ENCODE measurements around the gene SRPK2.

DNA sequence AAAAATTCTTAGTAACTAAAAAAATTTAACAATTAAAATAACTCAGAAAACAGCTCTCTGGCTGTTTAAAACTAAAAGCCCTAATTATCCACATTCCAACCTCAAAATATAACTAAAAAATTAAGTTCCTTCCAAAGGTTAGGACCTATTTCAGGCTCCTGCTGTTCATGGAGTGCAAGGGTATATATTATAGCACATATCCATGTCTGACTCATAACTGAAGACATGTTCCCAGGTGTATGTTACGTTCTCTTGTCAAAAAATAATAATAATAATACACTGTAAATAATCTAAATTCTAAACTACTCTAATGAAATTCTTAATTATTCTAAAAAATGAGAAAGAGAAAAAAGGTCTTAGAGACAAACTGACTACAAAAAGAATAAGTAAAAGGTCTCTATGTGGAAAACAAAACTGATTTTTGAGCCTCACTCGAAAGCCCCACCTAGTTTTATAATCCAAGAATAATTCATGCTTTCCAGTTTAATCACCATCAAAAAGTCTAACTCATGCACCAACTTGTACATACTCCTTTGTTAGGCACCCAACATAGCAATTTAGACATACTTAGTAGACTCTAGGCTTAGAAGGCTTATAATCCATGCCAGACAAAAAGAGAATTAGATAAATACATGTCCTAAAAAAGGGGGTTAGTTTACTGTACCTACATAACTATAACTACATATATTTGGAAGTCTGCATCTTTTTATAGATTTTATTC lies 203.3 kb downstream of the SRPK2 start:
- TF ChIP-seq, protein P1, sequence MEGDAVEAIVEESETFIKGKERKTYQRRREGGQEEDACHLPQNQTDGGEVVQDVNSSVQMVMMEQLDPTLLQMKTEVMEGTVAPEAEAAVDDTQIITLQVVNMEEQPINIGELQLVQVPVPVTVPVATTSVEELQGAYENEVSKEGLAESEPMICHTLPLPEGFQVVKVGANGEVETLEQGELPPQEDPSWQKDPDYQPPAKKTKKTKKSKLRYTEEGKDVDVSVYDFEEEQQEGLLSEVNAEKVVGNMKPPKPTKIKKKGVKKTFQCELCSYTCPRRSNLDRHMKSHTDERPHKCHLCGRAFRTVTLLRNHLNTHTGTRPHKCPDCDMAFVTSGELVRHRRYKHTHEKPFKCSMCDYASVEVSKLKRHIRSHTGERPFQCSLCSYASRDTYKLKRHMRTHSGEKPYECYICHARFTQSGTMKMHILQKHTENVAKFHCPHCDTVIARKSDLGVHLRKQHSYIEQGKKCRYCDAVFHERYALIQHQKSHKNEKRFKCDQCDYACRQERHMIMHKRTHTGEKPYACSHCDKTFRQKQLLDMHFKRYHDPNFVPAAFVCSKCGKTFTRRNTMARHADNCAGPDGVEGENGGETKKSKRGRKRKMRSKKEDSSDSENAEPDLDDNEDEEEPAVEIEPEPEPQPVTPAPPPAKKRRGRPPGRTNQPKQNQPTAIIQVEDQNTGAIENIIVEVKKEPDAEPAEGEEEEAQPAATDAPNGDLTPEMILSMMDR (IDR thresholded peaks at IDR 0.05) = no peak
- TF ChIP-seq EZH2 (IDR thresholded peaks at IDR 0.05) (no peak), EZH2phosphoT487 (IDR thresholded peaks at IDR 0.05) (no peak)

Measured in neural progenitor cell (in vitro differentiated cells).